SU-DHL-6 (cell line): ENCODE data around the gene HLF.

ENCODE experiments used
- EZH2phosphoT487 ChIP-seq: fragments of 200-600 bp; sonication (generic), shearing (Covaris generic); conservative IDR thresholded peaks from 2 replicates; pipeline ENCODE4 v1.6.1; 2018; ENCODE audit warnings: mild to moderate bottlenecking, antibody characterized with exemption, low read length, moderate library complexity, mixed read lengths
- TF ChIP-seq, protein P1 (sequence below): fragments of 200-600 bp; sonication (generic); IDR thresholded peaks from one replicate; pipeline ENCODE4 v1.5.1; 2017; ENCODE audit warnings: antibody characterized with exemption, mild to moderate bottlenecking, low read length, moderate library complexity; ENCODE audit not compliant: insufficient read depth, poor library complexity, severe bottlenecking

DNA sequence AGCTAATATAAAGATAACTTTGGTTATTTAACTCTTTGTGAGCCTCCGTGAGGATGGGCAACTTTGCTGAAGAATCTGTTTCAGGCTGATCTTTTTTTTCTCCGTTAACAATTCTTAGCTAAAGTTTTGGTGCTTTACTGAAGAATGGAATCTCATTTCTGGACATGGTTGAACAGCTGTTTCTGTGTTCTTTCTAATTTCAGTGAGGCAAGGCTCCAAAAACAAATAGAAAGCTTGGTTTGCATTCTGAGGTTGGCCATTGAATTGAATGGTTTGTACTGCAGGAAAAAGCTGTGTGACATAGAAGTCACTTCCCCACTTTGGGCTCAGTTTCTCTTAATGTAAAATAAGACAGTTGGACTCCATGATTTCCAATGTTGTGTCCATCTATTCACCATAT lies 22.3 kb upstream of the HLF start:
- TF ChIP-seq, protein P1, sequence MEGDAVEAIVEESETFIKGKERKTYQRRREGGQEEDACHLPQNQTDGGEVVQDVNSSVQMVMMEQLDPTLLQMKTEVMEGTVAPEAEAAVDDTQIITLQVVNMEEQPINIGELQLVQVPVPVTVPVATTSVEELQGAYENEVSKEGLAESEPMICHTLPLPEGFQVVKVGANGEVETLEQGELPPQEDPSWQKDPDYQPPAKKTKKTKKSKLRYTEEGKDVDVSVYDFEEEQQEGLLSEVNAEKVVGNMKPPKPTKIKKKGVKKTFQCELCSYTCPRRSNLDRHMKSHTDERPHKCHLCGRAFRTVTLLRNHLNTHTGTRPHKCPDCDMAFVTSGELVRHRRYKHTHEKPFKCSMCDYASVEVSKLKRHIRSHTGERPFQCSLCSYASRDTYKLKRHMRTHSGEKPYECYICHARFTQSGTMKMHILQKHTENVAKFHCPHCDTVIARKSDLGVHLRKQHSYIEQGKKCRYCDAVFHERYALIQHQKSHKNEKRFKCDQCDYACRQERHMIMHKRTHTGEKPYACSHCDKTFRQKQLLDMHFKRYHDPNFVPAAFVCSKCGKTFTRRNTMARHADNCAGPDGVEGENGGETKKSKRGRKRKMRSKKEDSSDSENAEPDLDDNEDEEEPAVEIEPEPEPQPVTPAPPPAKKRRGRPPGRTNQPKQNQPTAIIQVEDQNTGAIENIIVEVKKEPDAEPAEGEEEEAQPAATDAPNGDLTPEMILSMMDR: no peak
- no peak for TF ChIP-seq EZH2phosphoT487
